HEK293 (cell line): Measurements from ENCODE around the gene ATG4B.

ENCODE experiments used
- GLIS1 ChIP-seq: fragments of 450-650 bp; formaldehyde crosslinking; IDR thresholded peaks from 2 replicates; pipeline ENCODE4 v1.5.1; 2016; ENCODE audit warnings: missing biosample characterization, missing genetic modification characterization
- MYNN ChIP-seq: fragments of 450-650 bp; formaldehyde crosslinking; IDR thresholded peaks from 2 replicates; pipeline ENCODE4 v1.5.1; 2016; ENCODE audit warnings: missing biosample characterization, missing genetic modification characterization, borderline replicate concordance
- SALL2 ChIP-seq: fragments of 450-650 bp; formaldehyde crosslinking; IDR thresholded peaks from 2 replicates; pipeline ENCODE4 v1.5.0; 2017; ENCODE audit warnings: missing biosample characterization, mild to moderate bottlenecking, missing genetic modification characterization, borderline replicate concordance
- YY2 ChIP-seq: fragments of 450-650 bp; formaldehyde crosslinking; IDR thresholded peaks from 2 replicates; pipeline ENCODE4 v1.5.1; 2016; ENCODE audit warnings: missing biosample characterization, missing genetic modification characterization
- ZNF140 ChIP-seq: fragments of 450-650 bp; formaldehyde crosslinking; IDR thresholded peaks from 2 replicates; pipeline ENCODE4 v1.5.1; 2016; ENCODE audit warnings: missing biosample characterization, missing genetic modification characterization
- ZNF629 ChIP-seq: fragments of 450-650 bp; formaldehyde crosslinking; IDR thresholded peaks from 2 replicates; pipeline ENCODE4 v1.5.1; 2017; ENCODE audit warnings: missing biosample characterization, missing genetic modification characterization
- ZNF785 ChIP-seq: fragments of 450-650 bp; formaldehyde crosslinking; IDR thresholded peaks from 2 replicates; pipeline ENCODE4 v1.5.1; 2016; ENCODE audit warnings: missing biosample characterization, missing genetic modification characterization
- TF ChIP-seq, protein P1 (sequence below): fragments of 450-650 bp; formaldehyde crosslinking; IDR thresholded peaks from 2 replicates; pipeline ENCODE4 v1.5.1; 2016; ENCODE audit warnings: missing biosample characterization, missing genetic modification characterization
- TF ChIP-seq, protein P2 (sequence below): fragments of 450-650 bp; formaldehyde crosslinking; IDR thresholded peaks from 2 replicates; pipeline ENCODE4 v1.5.1; 2016; ENCODE audit warnings: missing biosample characterization, missing genetic modification characterization
- TF ChIP-seq, protein P3 (sequence below): fragments of 450-650 bp; formaldehyde crosslinking; IDR thresholded peaks from 2 replicates; pipeline ENCODE4 v1.5.1; 2016; ENCODE audit warnings: missing biosample characterization, missing genetic modification characterization, low read depth
- TF ChIP-seq, protein P4 (sequence below): sonication (generic); formaldehyde crosslinking; IDR thresholded peaks from 2 replicates; pipeline ENCODE4 v1.8.1; 2022; ENCODE audit warnings: mild to moderate bottlenecking, moderate library complexity, missing genetic modification reagents
- TF ChIP-seq, protein P5 (sequence below): fragments of 450-650 bp; formaldehyde crosslinking; IDR thresholded peaks from 2 replicates; pipeline ENCODE4 v1.5.1; 2017; ENCODE audit warnings: missing biosample characterization, missing genetic modification characterization

DNA sequence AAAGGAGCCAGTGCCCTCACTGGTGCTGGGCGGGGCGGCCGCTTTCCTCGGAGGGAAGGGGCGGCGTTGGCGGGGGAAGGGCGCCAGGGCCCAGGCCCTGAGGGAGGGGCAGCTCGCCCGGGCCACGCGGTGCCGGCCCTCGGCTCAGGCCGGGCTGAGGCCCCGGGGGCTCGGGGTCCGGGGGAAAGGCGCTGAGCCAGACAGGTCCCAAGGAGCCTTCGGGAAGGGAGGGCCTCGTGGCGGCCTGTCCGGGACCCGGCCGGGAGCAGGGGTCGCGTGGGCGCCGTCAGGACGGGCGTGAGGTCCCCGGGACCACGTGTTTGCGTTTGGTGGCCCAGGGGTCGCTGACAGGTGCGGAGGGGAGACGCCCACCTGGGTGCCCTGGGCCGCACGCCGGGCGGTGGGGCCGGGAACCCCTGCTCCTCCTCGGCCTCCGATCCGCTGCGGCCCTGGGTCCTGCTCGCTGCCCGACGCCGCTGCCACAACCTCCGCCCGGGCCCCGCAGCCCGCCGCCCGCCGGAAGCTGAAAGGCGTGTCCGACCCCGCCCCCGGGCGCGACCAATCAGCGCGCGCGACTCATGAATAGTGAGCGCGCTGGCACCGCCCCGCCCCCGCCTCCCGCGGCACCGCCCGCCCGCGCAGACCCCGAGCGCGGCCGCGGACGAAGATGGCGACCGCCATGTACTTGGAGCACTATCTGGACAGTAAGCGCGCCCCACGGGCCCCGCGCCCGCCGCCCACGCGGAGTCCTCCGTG is 64.1 kb downstream of the ATG4B start, which contains the start of gene ING5:
- TF ChIP-seq YY2 (tag by site-specific recombination) (no peak), MYNN (tag by site-specific recombination) (no peak), ZNF140 (tag by site-specific recombination) (no peak), ZNF629 (tag by site-specific recombination) (no peak), GLIS1 (tag by site-specific recombination) (no peak), SALL2 (tag by site-specific recombination) (no peak), ZNF785 (tag by site-specific recombination) (no peak)
- TF ChIP-seq, protein P1, sequence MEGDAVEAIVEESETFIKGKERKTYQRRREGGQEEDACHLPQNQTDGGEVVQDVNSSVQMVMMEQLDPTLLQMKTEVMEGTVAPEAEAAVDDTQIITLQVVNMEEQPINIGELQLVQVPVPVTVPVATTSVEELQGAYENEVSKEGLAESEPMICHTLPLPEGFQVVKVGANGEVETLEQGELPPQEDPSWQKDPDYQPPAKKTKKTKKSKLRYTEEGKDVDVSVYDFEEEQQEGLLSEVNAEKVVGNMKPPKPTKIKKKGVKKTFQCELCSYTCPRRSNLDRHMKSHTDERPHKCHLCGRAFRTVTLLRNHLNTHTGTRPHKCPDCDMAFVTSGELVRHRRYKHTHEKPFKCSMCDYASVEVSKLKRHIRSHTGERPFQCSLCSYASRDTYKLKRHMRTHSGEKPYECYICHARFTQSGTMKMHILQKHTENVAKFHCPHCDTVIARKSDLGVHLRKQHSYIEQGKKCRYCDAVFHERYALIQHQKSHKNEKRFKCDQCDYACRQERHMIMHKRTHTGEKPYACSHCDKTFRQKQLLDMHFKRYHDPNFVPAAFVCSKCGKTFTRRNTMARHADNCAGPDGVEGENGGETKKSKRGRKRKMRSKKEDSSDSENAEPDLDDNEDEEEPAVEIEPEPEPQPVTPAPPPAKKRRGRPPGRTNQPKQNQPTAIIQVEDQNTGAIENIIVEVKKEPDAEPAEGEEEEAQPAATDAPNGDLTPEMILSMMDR = no peak
- TF ChIP-seq, protein P2, sequence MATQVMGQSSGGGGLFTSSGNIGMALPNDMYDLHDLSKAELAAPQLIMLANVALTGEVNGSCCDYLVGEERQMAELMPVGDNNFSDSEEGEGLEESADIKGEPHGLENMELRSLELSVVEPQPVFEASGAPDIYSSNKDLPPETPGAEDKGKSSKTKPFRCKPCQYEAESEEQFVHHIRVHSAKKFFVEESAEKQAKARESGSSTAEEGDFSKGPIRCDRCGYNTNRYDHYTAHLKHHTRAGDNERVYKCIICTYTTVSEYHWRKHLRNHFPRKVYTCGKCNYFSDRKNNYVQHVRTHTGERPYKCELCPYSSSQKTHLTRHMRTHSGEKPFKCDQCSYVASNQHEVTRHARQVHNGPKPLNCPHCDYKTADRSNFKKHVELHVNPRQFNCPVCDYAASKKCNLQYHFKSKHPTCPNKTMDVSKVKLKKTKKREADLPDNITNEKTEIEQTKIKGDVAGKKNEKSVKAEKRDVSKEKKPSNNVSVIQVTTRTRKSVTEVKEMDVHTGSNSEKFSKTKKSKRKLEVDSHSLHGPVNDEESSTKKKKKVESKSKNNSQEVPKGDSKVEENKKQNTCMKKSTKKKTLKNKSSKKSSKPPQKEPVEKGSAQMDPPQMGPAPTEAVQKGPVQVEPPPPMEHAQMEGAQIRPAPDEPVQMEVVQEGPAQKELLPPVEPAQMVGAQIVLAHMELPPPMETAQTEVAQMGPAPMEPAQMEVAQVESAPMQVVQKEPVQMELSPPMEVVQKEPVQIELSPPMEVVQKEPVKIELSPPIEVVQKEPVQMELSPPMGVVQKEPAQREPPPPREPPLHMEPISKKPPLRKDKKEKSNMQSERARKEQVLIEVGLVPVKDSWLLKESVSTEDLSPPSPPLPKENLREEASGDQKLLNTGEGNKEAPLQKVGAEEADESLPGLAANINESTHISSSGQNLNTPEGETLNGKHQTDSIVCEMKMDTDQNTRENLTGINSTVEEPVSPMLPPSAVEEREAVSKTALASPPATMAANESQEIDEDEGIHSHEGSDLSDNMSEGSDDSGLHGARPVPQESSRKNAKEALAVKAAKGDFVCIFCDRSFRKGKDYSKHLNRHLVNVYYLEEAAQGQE = no peak
- TF ChIP-seq, protein P3, sequence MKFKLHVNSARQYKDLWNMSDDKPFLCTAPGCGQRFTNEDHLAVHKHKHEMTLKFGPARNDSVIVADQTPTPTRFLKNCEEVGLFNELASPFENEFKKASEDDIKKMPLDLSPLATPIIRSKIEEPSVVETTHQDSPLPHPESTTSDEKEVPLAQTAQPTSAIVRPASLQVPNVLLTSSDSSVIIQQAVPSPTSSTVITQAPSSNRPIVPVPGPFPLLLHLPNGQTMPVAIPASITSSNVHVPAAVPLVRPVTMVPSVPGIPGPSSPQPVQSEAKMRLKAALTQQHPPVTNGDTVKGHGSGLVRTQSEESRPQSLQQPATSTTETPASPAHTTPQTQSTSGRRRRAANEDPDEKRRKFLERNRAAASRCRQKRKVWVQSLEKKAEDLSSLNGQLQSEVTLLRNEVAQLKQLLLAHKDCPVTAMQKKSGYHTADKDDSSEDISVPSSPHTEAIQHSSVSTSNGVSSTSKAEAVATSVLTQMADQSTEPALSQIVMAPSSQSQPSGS (tag by site-specific recombination) = no peak
- TF ChIP-seq, protein P4, sequence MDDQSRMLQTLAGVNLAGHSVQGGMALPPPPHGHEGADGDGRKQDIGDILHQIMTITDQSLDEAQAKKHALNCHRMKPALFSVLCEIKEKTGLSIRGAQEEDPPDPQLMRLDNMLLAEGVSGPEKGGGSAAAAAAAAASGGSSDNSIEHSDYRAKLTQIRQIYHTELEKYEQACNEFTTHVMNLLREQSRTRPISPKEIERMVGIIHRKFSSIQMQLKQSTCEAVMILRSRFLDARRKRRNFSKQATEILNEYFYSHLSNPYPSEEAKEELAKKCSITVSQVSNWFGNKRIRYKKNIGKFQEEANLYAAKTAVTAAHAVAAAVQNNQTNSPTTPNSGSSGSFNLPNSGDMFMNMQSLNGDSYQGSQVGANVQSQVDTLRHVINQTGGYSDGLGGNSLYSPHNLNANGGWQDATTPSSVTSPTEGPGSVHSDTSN (CRISPR knock-in tag) = peak; percentile 78; the same call in 1 of the 2 replicates
- TF ChIP-seq, protein P5, sequence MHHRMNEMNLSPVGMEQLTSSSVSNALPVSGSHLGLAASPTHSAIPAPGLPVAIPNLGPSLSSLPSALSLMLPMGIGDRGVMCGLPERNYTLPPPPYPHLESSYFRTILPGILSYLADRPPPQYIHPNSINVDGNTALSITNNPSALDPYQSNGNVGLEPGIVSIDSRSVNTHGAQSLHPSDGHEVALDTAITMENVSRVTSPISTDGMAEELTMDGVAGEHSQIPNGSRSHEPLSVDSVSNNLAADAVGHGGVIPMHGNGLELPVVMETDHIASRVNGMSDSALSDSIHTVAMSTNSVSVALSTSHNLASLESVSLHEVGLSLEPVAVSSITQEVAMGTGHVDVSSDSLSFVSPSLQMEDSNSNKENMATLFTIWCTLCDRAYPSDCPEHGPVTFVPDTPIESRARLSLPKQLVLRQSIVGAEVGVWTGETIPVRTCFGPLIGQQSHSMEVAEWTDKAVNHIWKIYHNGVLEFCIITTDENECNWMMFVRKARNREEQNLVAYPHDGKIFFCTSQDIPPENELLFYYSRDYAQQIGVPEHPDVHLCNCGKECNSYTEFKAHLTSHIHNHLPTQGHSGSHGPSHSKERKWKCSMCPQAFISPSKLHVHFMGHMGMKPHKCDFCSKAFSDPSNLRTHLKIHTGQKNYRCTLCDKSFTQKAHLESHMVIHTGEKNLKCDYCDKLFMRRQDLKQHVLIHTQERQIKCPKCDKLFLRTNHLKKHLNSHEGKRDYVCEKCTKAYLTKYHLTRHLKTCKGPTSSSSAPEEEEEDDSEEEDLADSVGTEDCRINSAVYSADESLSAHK (tag by site-specific recombination) = no peak
